ENCODE data around the gene DLD. TPM values are rescaled to one million over a fixed set of nuclear protein-coding genes. Genes with fewer than 3 reads are reported as not detected.

Gene DLD
- total RNA-seq, 1 donor from 2014 or later = 60.3 TPM

DNA sequence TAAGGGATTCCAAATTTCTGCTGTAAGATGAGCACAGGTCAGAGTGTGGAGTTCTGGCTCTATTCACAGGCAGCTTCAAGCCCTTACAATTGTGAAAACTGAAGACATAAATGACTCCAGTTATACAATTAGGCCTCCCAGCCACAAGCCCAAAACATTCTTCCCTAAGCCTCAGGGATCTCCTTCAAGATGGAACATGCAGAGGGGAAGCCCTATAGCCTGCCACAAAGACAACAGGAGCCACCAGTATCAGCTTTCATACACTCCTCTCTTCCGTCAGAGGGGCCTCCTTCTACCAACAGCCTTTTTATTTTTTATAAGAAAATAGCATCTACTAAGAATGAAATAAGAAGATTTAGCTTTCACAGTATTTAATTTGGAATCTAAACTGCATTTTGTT is 46.5 kb downstream of the DLD start:
- no peak for DNase-seq (ENCODE audit: low spot score)
- Mint-ChIP-seq H3K27me3 (ENCODE audit: low read depth) (no peaks in the 10 kb centered on the region), H3K27ac (ENCODE audit: unreplicated experiment) (peak overlapping the region; percentile 42), H3K36me3 (ENCODE audit: low read depth) (peaks cover 36% of the 10 kb centered on the region), H3K4me3 (ENCODE audit: unreplicated experiment) (no peak overlapping the region), H3K9me3 (ENCODE audit: low read depth) (no peaks in the 10 kb centered on the region), H3K4me1 (ENCODE audit: low read depth) (peaks cover 86% of the 10 kb centered on the region)
- TF ChIP-seq, protein P1, sequence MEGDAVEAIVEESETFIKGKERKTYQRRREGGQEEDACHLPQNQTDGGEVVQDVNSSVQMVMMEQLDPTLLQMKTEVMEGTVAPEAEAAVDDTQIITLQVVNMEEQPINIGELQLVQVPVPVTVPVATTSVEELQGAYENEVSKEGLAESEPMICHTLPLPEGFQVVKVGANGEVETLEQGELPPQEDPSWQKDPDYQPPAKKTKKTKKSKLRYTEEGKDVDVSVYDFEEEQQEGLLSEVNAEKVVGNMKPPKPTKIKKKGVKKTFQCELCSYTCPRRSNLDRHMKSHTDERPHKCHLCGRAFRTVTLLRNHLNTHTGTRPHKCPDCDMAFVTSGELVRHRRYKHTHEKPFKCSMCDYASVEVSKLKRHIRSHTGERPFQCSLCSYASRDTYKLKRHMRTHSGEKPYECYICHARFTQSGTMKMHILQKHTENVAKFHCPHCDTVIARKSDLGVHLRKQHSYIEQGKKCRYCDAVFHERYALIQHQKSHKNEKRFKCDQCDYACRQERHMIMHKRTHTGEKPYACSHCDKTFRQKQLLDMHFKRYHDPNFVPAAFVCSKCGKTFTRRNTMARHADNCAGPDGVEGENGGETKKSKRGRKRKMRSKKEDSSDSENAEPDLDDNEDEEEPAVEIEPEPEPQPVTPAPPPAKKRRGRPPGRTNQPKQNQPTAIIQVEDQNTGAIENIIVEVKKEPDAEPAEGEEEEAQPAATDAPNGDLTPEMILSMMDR (IDR thresholded peaks at IDR 0.05) = no peak

DNA sequence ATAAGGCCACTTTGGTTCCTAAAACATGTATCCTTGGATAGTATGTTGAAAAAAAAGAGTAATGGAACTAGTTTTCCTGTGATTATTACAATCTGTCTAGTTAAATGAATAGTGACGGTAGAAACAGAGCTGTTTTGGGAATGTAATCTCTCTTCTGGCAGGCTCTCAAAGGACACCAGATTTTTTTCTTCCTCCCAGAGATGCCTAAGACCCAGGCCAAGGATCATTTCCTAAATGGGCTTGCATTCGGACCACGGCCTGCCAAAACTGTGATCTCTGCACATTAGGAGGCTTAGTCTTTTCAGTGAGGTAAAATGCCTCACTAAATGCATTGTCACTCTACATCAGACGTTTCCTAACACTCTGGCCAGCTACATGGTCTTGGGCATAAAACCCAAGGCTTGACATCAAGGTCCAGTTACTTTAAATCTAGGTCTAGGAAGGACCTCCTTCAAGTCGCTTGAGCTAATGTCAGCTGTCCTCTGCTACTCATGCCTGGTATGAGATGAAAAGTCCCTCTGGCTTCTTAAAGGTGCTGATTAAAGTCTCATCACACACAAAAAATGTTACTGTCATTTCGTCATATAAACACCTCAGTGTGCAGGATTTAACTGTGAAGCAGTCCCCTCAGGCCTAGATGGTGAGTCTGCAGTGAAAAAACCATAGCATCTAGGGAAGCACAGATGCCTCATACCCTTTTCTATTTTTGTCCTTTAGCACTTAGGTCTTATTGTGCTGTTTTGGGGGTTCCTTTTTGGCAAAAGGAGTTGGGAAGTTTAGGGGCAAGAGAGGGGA is 47.7 kb downstream of the DLD start:
- Mint-ChIP-seq H3K27me3 (ENCODE audit: low read depth) (no peaks in the 10 kb centered on the region), H3K4me1 (ENCODE audit: low read depth) (peaks cover 80% of the 10 kb centered on the region), H3K36me3 (ENCODE audit: low read depth) (peaks cover 31% of the 10 kb centered on the region), H3K27ac (ENCODE audit: unreplicated experiment) (peak overlapping the region; percentile 82), H3K9me3 (ENCODE audit: low read depth) (no peaks in the 10 kb centered on the region), H3K4me3 (ENCODE audit: unreplicated experiment) (no peak overlapping the region)
- no peak for DNase-seq (ENCODE audit: low spot score)
- TF ChIP-seq, protein P1 (IDR thresholded peaks at IDR 0.05) = no peak

DNA sequence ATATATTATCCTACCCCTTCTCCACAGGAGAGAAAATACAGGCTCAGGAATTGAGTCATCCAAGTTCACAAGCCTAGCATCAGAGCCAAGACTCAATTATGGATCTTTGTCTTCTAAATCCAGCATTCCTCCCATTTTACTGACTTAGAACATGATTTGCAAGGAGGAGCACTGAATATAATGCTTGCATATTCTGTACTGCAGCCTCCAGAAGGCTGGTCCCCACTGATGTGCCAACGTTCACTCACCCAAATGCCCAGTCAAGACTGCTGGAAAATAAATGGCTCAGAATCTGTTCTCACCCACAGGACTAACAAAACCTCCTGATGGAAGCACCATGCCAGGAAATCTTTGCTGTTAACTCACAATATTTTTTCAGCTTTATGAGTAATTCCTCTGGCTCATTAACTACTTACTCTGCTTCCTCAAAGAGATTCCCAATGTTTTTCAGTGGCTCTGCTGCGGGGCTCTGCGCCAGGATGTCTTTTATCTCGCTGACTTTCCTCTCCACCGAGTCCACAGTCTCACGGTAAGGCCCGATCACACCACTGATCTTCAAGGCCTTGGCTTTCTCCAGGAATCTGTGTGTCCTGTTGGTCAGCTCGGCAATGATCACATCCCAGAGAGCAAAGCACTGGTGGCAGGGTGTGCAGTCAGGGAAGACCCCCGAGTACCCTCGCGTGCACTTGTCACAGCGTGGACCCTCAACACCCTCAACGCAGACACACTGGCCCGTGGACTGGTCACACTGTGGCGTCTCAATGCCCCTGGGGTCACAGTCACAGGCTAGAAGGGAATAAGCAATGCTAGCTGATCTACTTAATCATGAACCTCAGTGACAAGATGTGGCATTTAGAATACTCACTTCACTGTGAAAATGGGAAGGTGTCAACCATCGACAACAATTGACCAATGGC is 48.8 kb downstream of the DLD start:
- Mint-ChIP-seq H3K27me3 (ENCODE audit: low read depth) (no peaks in the 10 kb centered on the region), H3K4me1 (ENCODE audit: low read depth) (peaks cover 79% of the 10 kb centered on the region), H3K9me3 (ENCODE audit: low read depth) (no peaks in the 10 kb centered on the region), H3K27ac (ENCODE audit: unreplicated experiment) (peak overlapping the region; percentile 88), H3K4me3 (ENCODE audit: unreplicated experiment) (no peak overlapping the region), H3K36me3 (ENCODE audit: low read depth) (peaks cover 40% of the 10 kb centered on the region)
- no peak for DNase-seq (ENCODE audit: low spot score)
- TF ChIP-seq, protein P1 (IDR thresholded peaks at IDR 0.05) = peak; percentile 31

DNA sequence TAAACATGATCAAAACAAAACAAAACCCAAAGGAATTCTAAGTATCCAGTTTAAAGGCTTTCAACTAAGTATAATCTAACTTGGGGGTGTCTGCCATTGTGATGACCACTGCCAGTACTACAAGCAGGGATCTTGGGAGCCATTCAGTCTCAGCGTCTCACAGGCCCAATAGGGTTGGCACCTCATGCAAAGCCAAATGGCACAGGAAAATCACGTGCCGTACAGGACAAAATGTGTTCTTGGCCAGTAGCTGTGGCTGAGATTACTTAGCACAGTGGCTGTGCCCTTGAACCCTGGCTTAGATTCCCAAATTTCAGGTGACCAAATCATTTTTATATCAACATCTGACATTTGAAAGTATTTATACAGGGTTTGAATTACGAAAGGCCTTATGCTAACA is 50.0 kb downstream of the DLD start:
- no peak for DNase-seq (ENCODE audit: low spot score)
- peaks cover 43% of the 10 kb centered on the region for H3K36me3 Mint-ChIP-seq (ENCODE audit: low read depth)
- H3K27ac Mint-ChIP-seq (ENCODE audit: unreplicated experiment) = peak overlapping the region; percentile 88
- TF ChIP-seq, protein P1 (IDR thresholded peaks at IDR 0.05) = no peak
- no peaks in the 10 kb centered on the region for H3K27me3 Mint-ChIP-seq (ENCODE audit: low read depth)
- no peak overlapping the region for H3K4me3 Mint-ChIP-seq (ENCODE audit: unreplicated experiment)
- H3K4me1 Mint-ChIP-seq (ENCODE audit: low read depth) = peaks cover 80% of the 10 kb centered on the region
- no peaks in the 10 kb centered on the region for H3K9me3 Mint-ChIP-seq (ENCODE audit: low read depth)

DNA sequence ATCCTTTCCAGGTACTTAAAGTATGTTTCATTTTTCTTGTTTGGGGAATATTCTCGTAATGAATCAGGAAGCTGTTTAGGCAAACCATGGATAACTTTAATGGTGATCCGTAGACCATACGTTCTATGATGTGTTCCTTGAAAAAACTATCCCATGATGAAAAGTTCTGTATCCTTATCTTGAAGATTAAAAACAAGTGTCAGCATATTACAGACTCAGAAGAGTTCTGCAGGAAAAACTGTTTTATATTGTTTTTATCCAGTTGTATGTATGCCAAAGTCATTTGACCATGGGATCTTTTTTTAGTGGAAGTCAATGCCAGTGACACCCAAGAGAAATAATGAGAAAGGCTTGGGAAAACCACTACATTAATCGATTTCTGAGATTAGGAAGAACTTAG is 52.0 kb downstream of the DLD start:
- DNase-seq (ENCODE audit: low spot score) = no peak

More for the DNA sequence above, 52.0 kb downstream of the DLD start:
- peaks cover 43% of the 10 kb centered on the region for H3K36me3 Mint-ChIP-seq (ENCODE audit: low read depth)
- peaks cover 84% of the 10 kb centered on the region for H3K4me1 Mint-ChIP-seq (ENCODE audit: low read depth)
- no peaks in the 10 kb centered on the region for H3K9me3 Mint-ChIP-seq (ENCODE audit: low read depth)
- no peak overlapping the region for H3K4me3 Mint-ChIP-seq (ENCODE audit: unreplicated experiment)
- TF ChIP-seq, protein P1 (IDR thresholded peaks at IDR 0.05) = no peak
- no peak overlapping the region for H3K27ac Mint-ChIP-seq (ENCODE audit: unreplicated experiment)
- no peaks in the 10 kb centered on the region for H3K27me3 Mint-ChIP-seq (ENCODE audit: low read depth)

All from chondrocyte (in vitro differentiated cells).